HG03045 (cell line): Measurements from ENCODE around the gene HK1.

Experiments
- ATAC-seq: cut with Tn5 transposase; IDR thresholded peaks from one replicate; pipeline ENCODE4 v1.9.1; 2021; ENCODE audit warnings: mild to moderate bottlenecking, moderate library complexity; ENCODE audit not compliant: unreplicated experiment

Gene HK1

GRCh38 chr10:69343905-69344304 is 65.6 kb downstream of the HK1 start:
- ATAC-seq, result no peak

- ATAC-seq, result no peak
Observed at GRCh38 chr10:69344591-69345252, 66.4 kb downstream of the HK1 start.

- no peak for ATAC-seq
Observed at GRCh38 chr10:69345402-69345801, 67.1 kb downstream of the HK1 start.

- no peak for ATAC-seq
Observed at GRCh38 chr10:69345890-69346474, 67.7 kb downstream of the HK1 start.

GRCh38 chr10:69346776-69347175 is 68.5 kb downstream of the HK1 start:
- no peak for ATAC-seq

- ATAC-seq, result no peak
Observed at GRCh38 chr10:69348816-69349541, 70.7 kb downstream of the HK1 start.

GRCh38 chr10:69349542-69349888 is 71.2 kb downstream of the HK1 start:
- ATAC-seq, result no peak

- ATAC-seq, result no peak
Observed at GRCh38 chr10:69351589-69351988, 73.3 kb downstream of the HK1 start.

GRCh38 chr10:69352569-69353264 is 74.4 kb downstream of the HK1 start:
- ATAC-seq, result no peak

GRCh38 chr10:69353977-69354635 is 75.8 kb downstream of the HK1 start:
- no peak for ATAC-seq

GRCh38 chr10:69356187-69356586 is 77.9 kb downstream of the HK1 start:
- no peak for ATAC-seq

GRCh38 chr10:69358148-69358795 is 80.0 kb downstream of the HK1 start:
- ATAC-seq, result no peak

- no peak for ATAC-seq
Observed at GRCh38 chr10:69359148-69359547, 80.9 kb downstream of the HK1 start.

- no peak for ATAC-seq
Observed at GRCh38 chr10:69359594-69359993, 81.3 kb downstream of the HK1 start.

GRCh38 chr10:69360485-69361302 is 82.4 kb downstream of the HK1 start:
- no peak for ATAC-seq

GRCh38 chr10:69361303-69361614 is 83.0 kb downstream of the HK1 start:
- ATAC-seq, result no peak

- no peak for ATAC-seq
Observed at GRCh38 chr10:69362471-69362954, 84.2 kb downstream of the HK1 start.

- ATAC-seq, result no peak
Observed at GRCh38 chr10:69363666-69364065, 85.4 kb downstream of the HK1 start.

- ATAC-seq, result no peak
Observed at GRCh38 chr10:69364232-69364940, 86.1 kb downstream of the HK1 start.
